Measurements from ENCODE around the gene TPGS2.
"Not testable (repeated sequence)": the region's sequence is repeated elsewhere in the genome, so short reads cannot be mapped to it uniquely, and the experiment has no call there.

GRCh38 chr18:36816096-36816495 lies 12.7 kb downstream of the TPGS2 start:
- TF ChIP-seq, protein P1, sequence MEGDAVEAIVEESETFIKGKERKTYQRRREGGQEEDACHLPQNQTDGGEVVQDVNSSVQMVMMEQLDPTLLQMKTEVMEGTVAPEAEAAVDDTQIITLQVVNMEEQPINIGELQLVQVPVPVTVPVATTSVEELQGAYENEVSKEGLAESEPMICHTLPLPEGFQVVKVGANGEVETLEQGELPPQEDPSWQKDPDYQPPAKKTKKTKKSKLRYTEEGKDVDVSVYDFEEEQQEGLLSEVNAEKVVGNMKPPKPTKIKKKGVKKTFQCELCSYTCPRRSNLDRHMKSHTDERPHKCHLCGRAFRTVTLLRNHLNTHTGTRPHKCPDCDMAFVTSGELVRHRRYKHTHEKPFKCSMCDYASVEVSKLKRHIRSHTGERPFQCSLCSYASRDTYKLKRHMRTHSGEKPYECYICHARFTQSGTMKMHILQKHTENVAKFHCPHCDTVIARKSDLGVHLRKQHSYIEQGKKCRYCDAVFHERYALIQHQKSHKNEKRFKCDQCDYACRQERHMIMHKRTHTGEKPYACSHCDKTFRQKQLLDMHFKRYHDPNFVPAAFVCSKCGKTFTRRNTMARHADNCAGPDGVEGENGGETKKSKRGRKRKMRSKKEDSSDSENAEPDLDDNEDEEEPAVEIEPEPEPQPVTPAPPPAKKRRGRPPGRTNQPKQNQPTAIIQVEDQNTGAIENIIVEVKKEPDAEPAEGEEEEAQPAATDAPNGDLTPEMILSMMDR (IDR thresholded peaks at IDR 0.05): not testable (repeated sequence)
- not testable (repeated sequence) for TF ChIP-seq POLR2A (IDR thresholded peaks at IDR 0.05)
